Muscle of arm (tissue), 12 donors: ENCODE data around the gene CTAGE1. TPM values are rescaled to one million over a fixed set of nuclear protein-coding genes. Genes with fewer than 3 reads are reported as not detected.

Source experiments
- DNase-seq: peaks from one replicate; pipeline ENCODE4 v3.0.0-alpha.2; 2013
- polyA plus RNA-seq, 12 donors: library from polyadenylated mRNA; unstranded; fragments of 120-200 nt; gene quantifications; one replicate each; pipeline ENCODE4 v1.2.1, GENCODE V29; 2013; ENCODE audit not compliant: insufficient read length in 12 of 12

CTAGE1 gene
- polyA plus RNA-seq, 12 donors = not detected

DNA sequence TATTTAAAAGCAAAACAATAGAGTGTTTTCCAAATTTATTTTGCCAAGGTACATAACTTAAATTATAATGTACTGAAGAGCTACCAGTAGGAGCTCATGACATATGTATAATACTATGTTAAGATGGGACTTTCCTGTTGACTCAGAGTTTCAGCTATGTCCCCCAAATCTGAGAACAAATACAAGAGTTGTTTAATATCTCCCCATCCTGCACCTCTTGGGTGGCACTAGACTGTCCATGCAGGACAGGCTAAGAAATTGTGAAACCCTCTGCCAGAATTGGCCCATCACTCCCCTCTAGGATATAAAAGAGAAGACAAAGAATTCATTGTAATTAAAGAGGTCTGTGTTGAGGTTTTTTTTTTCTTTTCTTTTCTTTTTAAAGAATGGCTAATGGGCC lies 21.7 kb upstream of the CTAGE1 start:
- DNase-seq = no peak

DNA sequence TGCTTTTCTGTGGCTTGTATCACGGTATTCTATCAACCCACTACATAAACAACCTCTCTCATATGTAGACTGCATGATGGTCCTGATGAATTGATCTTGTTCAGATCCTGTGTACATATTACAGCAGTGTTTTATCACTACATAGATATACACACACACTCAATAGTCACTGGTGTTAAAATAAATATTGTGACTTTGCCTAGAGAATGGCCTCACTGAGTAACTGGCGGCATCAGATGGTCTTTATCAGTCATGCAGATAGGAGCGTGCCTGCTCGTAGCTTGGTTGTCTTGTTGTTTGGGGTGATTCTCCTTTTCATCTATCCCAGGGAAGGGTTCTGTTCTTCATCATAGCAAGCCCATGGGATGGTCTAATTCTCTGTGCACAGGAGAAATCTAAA lies 18.4 kb upstream of the CTAGE1 start:
- no peak for DNase-seq

DNA sequence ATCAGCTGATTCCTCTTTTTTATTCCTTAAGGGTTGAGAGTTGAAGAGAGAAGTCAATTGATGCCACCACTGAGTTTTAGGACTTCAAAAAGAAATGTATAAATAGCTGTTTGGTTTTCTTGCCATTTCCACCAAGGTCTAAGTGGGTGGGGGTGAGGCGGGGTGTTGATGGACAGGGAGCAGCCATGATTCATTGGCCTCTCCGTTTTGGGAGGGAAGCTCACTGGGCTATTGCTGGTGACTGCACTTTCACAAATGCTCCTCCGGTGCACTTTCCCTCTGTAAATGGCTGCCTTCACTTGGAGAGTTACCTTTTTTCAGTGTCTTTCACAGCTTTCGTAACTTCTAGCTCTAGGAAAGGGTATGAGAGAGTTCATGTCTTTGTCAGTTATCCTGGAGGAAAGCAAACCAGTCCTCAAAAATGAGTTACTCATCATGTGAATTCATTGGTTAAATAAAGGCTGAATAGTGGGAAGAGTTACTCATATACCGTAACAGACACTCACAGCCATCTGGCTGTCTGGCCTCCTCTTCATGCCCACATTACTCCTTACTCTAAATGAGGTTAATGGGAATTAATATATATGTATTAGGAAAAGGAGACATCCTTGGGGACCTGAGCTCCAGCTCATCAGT lies 17.4 kb upstream of the CTAGE1 start:
- DNase-seq = no peak

DNA sequence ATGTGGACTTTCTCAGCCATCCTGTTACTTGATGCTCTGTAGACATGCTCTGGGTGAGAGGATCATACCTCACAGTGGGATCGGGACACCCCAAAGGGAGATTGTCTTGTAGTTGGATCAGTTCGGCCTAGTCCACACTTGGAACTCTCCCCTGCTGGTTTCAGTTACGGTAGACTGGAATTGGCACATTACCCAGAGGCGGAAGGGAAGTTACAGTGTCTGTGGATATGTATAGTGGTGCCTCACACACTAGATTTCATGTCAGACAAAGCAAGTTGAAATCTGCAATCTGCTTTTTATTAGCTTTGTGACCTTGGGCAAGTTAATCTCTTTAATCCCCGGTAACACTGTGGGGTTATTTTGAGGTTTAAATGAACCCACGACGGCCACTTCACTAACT lies 16.2 kb upstream of the CTAGE1 start:
- DNase-seq = no peak

DNA sequence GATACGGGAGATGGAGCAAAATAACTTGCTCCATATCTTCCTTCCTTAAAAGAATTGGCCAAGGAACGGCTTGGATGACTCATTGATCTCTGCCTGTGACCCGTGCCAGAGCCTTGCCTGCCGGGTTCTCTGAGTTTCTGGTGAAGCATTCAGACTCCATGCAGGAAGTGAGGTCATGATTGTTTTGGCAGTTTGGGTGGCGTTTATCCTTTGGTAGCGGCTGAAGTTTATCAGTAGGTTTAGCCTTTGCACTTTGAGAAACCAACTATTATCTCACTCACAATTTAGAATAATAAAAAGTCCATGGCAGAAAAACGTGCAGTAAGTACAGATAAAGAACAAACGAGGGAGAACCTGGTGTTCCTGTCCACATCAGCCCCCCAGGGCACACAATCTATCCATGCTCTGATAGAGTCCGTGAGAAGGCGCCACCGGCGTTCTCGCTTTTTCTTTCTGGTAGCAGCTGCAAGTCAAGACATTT lies 15.0 kb upstream of the CTAGE1 start:
- no peak for DNase-seq

DNA sequence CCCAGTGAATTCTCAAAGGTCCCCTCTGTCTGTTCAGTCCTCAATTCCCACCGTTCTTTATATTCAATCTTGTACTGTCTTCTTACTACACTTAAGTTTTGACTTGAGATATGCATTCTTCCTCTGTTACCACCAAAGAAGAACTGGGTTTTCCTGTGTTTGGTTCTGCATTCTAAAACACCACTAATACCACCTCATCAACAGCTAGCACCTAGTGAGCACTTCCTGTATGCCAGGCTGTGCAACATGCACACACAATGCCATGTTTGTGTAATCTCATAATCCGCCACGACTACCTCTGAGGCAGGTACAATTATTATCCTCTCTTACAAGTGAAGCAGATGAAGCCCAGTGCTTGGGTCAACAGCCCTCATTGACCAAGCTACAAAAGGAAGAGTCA lies 11.8 kb upstream of the CTAGE1 start:
- no peak for DNase-seq

DNA sequence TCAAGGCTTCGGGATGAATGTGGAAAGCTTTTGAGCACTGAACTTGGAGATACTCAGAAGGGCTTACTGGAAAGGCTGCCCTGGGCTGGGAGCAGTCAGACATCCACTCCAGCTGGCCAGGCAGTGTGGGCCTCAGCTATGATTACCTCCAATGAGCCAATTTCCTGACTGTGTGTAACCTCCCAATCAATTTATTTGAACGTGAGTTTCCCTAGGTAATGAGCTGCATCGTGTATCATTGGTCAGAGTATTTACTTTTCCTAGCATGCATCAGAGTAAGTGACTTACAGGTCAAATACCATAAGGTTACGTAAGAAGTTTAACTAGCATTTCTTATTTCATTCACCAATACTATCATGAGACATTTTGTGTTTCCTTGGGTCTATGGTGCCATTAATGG lies 11.0 kb upstream of the CTAGE1 start:
- no peak for DNase-seq

DNA sequence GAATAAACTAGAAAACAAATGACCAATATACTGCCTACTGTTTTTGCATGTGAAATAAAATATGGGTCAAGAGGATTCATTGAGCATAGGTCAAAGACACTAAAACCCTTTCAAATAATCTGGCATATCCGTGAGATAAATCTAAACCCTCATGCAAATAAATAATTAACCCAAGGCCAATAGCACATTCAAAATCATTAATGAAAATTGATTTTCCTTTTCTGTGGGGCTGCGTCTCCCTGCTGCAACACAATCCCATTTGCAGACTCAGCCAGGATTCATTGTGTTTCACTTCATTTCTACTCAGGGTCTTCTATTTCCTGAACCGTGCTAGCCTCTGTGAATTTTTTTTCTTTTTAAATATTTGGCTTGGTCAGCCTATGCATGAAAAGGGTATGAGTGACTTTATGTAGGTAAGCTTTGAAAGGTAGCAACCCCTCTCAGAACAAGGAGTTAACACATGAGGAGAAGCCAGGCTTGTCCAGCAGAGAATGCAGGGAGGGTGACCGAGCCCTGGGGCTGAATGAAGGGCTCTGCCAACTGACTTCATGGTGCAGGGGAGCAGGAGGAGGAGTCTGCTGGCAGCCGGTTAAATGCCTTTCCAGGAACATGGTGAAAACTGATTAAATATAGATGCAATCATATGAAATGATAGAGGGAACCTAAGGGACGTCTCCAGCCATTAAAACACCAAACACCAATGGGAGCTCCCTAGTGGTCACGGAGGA lies 10.3 kb upstream of the CTAGE1 start:
- DNase-seq = no peak

DNA sequence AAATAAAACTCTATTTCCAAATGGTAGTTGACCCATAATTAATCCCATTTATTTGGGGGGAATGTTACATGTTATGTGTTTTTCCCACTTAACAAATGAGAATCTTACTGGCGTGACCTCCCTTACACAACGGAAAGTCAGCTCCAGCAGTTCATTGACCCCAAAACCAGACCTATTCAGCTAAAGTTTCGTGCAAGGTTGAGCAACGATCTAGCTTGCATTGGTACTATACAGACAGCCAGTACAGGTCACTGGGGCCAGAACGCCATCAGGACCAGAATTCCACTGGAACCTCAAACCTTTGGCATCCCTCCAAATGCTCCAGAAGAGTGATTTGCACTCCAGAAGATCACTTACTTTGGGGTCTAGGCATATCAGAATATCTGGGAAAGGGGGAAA lies 6.8 kb upstream of the CTAGE1 start:
- no peak for DNase-seq

DNA sequence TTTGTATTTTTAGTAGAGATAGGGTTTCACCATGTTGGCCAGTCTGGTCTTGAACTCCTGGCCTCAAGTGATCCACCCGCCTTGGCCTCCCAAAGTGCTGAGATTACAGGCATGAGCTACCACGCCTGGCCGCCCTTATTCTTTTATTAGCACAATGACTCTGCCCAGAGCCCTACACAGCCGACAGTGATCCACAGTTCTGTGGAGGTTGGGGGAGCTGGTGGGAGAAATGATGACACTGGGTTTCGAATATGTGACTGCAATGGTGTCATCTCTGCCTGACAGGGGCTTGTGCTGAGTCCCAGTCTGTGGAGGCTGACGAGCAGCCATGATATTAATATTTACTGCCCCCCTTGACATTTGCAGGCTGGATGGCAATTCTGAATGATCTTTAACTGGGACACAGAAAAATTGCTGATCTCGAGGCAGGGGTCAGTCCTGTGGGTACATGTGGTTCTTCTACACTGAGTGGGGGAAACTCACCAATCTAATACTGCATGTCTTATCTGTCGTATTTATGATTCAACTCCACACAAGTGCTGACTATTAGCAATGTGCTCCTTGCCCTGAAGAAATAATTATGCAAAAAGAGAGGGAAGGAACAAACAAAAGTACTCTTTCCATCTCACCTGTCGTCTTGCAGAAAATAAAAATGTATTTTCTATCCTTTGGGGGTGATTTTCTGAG lies 6.3 kb upstream of the CTAGE1 start:
- DNase-seq = no peak

DNA sequence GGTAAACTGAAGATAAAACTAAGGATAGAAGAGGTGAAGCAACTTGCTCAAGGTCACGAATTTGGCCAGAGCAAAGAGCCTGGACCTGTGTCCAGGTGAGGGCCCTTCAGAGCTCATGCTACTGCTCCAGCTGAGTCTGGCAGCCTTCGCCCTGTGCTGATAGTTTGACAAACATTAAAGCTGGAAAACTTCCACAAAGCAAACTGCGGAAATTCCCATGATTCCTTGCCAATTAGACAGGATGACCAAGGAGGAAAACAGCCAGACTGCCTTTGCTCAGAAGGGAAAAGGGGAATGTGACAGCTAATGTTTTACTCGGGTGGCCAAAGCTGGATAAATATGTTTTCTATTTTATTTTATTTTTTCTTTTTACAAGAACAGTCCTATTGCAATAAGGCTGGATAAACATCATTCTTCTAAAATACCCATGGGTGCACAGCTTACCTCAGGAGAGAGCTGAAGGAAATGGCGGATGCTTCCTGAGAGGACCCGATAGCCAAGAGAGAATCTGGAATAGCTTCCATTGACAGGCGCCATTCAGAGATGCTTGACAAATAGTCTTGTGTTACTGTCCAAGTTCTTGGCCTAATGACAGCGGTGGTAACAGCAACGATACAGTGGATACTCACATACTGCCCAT lies 5.3 kb upstream of the CTAGE1 start:
- DNase-seq = no peak

DNA sequence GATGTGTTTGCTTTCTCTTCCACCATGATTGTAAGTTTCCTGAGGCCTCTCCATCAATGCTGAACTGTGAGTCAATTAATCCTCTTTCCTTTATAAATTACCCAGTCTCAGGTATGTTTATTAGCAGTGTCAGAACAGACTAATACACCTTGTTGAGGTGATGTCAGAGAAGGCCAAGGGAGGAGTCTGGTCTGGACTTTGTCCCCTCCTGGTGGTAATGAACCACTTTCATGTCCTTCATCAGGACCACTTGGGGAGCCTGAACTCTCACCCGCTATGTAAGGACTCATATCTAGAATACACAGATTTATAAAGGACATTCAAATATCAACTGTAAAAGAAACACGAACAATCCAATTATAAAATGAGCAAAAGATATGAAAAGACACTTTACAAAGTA lies 2.9 kb upstream of the CTAGE1 start:
- no peak for DNase-seq

DNA sequence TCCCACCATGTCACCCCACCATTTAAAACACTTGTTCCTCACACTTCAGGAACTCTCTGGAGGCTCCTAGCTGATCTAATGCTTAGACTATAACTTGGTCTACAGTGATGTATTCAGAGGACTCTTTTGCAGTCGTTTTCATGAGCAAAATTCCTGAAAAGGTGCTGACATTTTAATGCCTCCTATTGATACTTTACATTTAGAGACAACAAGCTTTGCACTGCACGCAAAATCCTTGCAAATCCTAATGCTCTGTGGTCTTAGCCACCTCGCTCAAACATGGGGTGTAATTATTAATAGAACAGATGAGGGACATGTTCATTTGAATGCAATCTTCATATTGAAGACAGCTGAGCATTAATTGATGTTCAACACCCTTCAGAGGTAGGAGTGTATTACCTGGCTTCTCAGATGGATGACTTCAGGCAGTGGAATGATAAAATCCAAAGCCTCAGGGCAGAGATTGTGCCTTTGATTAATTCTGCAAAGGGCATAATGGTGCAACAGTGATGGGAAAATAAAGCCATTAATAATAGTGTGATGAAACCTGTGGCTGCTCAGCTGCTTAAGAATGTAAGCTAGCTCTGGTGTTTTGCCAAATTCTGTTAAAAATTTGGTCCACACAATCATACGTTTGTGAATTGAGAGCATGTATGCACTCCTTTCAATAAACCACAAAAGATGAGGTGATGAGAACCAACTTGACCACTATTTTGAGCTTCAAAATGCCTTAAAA lies 5.4 kb downstream of the CTAGE1 start:
- DNase-seq = no peak

DNA sequence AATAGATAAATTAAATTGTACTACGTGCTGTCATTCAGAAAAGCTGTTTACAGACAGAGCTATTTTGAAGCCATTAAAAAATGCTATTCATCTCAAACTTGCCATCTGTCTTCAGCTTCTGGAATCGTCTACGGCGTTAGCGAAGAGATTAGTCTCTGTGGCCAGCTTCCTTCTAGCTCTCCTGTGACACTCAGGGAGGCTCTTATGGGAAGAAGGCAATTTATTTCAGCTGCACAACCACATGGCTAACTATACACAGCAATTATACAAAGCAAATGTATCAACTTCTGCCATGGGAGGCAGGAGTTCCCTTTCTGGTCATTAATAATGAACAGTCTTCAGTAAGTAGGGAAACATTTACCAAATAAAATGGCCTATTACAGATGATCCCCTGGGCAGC lies 6.3 kb downstream of the CTAGE1 start:
- no peak for DNase-seq

DNA sequence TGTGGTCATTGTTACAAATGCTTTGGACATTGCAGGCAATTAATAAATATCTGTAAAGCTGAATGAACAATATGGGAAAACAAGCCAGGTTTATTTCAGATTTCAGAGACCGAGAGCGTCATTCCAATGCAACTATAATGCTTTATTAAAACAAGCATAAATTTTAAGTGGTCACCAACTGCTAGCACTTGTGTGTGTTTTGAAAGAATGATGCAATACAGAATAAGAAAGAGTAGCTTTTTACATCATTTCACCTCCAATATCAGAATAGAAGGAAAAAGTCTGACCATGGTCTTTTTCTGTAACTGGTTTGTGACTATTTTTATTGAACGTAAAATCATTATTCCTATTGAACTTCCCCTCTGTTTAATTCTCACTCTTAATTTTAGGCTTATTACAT lies 7.6 kb downstream of the CTAGE1 start:
- DNase-seq = no peak

DNA sequence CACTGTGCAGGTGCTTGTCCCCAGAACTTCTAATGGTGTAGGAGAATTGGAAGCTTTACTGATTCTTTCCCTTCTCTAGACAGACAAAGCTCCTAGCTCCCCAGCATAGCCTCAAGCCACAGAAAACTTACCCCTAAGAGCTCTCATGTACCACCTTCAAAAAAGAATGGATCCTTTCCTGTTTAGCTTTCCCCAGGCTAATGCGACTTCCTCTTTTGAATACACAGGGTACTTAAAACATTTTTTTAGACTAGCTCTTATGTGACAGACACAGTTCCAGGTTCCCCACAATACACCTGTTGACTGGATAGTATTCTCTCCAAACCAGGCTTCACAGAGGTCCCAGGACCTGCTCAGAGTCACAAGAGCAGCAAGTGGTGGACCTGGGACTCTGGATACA lies 8.3 kb downstream of the CTAGE1 start:
- no peak for DNase-seq

DNA sequence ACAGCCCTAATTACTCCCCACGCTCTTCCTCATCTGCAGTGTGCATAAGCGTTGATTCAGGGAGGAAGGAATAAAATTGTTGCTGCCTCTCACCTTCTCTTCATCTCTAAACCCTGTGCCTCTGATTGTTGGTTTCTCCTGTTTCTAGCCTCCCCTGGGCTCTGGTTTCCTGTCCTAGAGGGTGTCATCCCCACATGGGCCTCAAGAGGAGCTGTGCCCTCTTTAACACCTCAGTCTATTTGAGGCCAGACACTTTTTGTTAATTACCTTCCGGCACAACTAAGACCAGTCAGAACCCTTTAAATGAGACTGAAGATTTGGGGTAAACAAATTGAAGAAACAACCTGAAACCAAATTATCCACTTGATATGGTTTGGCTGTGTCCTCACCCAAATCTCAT lies 9.7 kb downstream of the CTAGE1 start:
- no peak for DNase-seq

DNA sequence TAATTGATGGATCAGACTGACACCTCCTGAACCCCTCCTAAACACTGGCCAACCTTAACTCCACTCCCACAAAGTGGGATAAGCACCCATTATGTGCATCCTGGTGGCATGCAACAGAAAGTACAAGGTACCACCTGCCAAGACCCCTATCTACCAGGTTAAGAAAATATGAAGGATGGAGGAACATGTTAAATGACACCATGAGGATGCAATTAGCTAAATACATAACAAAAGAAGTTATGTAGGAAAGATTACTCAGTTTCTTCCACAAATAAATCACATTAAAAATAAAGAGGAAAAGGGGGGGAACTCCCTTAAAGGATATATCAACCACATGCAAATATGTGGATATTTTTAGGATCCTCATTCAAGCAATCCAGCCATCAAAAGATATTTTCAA lies 12.6 kb downstream of the CTAGE1 start:
- no peak for DNase-seq

DNA sequence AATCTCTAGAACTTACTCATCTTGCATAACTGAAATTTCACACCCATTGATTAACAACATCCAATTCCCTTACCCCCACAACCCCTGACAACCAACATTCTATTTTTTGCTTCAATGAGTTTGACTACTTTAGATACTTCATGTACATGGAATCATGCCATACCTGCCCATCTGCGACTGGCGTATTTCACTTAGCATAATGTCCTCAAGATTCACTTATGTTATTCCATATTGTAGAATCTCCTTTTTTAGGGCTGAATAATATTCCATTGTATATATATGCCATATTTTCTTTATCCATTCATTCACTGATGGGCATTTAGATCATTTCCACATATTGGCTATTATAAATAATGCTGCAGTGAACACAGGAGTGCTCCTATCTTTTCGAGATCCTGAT lies 13.8 kb downstream of the CTAGE1 start:
- no peak for DNase-seq

DNA sequence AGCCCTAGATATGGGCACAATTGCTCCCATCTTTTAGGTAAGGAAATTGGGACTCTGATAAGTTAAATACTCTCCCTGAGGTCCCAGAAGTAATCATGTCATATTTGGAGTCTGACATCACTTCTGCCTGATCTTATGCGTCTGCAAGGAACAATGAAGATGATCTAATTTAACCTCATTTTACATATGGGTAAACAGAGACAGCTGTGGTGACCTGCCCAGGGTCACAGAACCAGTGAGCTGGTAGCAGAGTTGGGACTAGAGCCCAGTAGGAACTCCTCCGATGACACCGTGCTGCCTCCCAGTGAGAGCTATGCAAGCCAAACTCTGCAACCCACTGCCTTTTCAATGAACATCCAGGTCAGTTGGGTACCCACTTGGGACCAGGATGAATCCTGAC lies 17.8 kb downstream of the CTAGE1 start:
- no peak for DNase-seq

DNA sequence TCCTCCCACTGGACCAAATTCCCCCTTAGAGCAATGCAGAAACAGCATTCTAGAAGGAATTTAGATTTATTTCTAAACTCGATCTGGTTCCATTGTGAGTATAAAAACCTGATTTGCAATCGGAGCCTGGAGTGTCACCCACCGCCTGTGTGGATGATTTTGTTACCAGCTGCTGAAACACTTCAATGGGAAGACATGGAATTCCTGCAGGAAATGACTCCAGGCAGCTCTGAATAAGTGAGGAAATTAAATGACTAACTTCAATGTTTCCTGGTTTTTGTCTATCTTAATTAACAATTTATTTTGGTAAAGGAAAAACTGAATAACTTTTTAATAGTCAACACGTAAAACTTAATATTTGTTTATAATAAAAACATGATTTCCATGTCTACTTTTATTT lies 19.3 kb downstream of the CTAGE1 start:
- no peak for DNase-seq

DNA sequence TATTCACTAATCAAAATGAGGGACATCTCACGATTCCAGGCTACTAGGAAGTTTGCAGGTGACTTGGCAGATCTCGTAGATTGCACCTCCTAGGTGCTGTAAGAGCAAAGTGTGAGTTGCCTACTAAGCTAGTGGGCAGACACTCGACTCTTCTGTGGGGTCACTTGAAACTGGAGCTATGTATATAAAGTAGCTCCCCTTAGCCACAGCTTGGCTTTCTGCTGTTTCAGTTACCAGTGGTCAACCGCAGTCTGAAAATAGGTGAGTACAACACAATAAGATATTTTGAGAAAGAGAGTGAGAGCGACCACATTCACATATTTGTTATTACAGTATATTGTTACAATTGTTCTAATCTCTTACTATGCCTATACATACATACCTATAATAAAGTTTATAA lies 23.3 kb downstream of the CTAGE1 start:
- no peak for DNase-seq
